Inferior parietal cortex (tissue), 1 donor: ENCODE data around the gene C15orf39.

Source experiments
- DNase-seq: peaks from one replicate; pipeline ENCODE4 v3.0.0-alpha.2; 2016; ENCODE audit errors: extremely low spot score

Gene C15orf39

DNA sequence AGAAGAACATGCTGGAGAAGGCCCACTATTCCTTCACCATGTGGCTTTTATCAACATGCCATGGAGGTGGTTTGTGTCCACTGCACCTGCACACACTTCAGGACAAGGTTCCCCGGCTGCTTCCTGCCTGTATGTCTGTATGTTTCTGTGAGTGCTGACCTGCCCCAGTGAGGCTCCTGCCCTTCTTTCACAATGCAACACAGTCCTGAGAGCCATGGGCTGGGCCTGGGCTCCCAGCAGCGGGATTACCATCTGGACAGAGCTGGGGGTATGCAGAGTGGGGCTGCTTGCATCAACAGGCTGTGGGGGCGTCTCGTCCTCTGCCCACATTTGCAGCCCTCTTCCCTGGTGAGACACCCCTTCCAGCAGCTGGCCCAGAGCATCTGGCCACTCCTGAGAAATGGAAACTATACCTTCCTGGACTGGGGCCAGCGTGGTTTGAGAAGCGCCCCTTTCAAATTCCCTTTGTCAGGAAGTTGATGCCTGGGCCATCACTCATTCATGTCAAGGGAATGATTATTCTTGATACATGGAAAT is 29.3 kb upstream of the C15orf39 start:
- DNase-seq = no peak

GRCh38 chr15:75174102-75174501 is 27.6 kb upstream of the C15orf39 start:
- DNase-seq = no peak

DNA sequence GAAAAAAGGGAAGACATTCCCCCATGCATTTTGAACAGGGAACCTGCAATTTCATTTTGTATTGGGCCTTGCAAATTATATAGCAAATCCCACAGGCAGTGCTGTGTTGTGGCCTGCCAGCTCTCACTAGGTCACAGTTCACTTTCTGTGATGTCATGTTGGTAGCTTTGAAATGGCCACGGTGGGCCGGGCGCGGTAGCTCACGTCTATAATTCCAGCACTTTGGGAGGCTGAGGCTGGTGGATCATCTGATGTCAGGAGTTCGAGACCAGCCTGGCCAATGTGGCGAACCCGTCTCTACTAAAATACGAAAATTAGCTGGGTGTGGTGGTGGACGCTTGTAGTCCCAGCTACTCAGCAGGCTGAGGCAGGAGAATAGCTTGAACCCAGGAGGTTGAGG is 27.0 kb upstream of the C15orf39 start:
- no peak for DNase-seq

DNA sequence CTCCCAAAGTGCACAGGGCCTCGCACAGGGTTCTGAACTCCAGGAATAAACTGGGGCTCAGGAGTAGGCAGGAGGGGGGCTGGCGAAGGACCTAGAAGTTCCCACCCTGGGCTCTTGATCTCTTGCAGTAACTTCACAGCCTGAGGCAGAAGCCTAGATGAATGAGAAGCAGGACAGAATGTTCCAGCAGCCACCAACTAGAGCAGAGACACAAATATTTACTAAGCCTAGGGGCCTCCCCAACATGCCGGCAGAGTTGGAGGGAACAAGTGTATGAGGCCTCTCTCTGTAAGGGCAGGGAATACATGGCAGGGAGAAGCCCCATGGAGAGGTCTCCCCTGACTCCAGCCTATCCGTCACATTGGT is 25.3 kb upstream of the C15orf39 start:
- no peak for DNase-seq

DNA sequence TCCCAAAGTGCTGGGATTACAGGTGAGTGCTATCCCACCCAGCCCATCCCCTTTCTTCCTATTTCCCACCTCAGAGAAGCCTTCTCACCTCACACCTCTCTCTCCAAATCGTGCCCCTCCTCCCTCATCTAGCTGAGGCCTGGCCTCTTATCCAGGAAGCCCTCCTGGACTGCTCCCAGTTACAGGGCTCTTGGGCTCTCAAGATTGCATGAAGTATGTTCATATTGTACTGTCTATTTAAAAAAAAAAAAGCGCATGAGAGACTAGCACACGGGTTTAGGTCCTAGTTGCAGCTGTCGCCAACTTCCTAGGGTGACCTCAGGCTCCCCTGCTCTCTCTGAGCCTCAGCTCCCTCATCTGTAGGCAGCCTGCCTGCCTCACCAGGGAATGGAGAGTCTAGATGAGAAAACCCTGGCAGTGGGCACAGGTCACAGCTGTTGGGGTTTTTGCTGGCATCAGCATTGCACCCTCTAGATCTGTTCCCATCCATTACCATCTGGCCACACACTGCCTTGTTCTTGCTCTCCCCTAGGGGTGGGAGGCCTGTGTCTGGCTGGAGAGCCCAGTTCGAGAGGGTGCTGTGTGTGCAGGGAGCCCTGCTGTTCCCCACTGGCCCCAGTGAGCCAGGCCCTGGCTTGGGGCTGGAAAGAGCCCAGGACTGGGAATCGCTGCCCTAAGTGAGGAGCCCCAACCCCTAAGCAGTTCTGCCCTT is 24.2 kb upstream of the C15orf39 start:
- no peak for DNase-seq

GRCh38 chr15:75178171-75178937 is 23.3 kb upstream of the C15orf39 start:
- no peak for DNase-seq

GRCh38 chr15:75178938-75179745 is 22.5 kb upstream of the C15orf39 start:
- DNase-seq = no peak

DNA sequence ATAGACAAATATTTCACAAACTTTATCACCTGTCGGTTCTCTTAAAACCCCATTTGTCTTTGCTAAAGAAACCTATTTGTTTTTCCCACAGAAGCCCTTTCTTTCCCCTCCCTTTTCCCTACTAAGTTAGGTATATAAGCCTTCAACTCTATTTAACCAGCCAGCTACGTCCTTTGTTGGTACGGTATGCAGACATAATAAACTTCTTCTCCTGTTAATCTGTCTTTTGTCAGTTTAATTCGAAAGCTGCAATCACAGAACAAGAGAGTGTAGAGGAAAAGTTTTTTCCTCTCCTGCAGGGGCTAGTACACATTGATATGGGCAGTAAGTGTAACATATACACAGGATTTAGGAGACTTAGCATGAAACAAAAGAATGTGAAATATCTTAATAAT is 21.9 kb upstream of the C15orf39 start:
- DNase-seq = no peak

DNA sequence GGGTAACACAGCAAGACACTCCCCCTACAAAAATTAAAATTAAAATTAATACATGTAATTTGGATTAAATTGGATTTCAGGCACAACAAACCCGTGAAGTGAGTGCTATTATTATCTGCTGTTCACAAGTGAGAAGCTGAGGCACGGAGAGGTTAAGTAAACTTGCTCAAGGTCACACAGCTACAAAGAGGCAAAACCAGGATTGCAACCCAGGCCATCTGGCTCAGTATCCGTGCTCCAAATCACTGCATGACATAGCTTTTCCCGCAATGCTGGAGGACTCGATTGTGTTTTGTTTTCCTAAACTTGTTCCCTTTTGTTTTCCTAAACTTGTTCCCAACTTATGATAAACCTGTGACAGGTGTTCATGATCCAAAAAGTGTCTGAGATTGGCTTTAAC is 19.9 kb upstream of the C15orf39 start:
- DNase-seq = no peak

- DNase-seq = no peak
Observed at GRCh38 chr15:75182187-75183131, 19.2 kb upstream of the C15orf39 start.

GRCh38 chr15:75185271-75186029 is 16.2 kb upstream of the C15orf39 start:
- no peak for DNase-seq

- no peak for DNase-seq
Observed at GRCh38 chr15:75186044-75186443, 15.6 kb upstream of the C15orf39 start.

GRCh38 chr15:75188499-75188898 is 13.2 kb upstream of the C15orf39 start:
- no peak for DNase-seq

- DNase-seq = no peak
Observed at GRCh38 chr15:75191235-75191634, 10.4 kb upstream of the C15orf39 start.

- no peak for DNase-seq
Observed at GRCh38 chr15:75192307-75192706, 9.4 kb upstream of the C15orf39 start.

DNA sequence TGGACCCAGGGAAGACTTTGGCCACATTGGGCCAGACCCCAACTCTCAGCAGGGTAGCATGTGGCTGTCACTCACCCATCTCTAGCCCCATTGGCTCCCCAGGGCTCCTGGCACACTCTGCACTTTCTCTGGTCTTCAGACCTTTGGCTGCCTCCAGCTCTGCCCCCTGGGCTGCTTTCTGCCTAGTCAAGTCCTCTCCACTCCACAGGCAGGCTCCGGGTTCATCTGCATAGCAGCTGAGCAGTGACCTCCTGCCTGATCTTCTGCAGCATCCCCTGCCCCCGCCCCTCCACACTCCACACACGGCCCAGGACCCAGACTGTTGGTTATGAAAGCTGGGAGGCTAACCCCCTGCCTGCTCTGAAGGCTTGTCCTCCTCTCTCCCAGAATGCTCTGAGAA is 8.4 kb upstream of the C15orf39 start:
- no peak for DNase-seq

- DNase-seq = no peak
Observed at GRCh38 chr15:75193976-75194375, 7.7 kb upstream of the C15orf39 start.

GRCh38 chr15:75194397-75194796 is 7.3 kb upstream of the C15orf39 start:
- DNase-seq = no peak

GRCh38 chr15:75195122-75195765 is 6.4 kb upstream of the C15orf39 start:
- DNase-seq = no peak

DNA sequence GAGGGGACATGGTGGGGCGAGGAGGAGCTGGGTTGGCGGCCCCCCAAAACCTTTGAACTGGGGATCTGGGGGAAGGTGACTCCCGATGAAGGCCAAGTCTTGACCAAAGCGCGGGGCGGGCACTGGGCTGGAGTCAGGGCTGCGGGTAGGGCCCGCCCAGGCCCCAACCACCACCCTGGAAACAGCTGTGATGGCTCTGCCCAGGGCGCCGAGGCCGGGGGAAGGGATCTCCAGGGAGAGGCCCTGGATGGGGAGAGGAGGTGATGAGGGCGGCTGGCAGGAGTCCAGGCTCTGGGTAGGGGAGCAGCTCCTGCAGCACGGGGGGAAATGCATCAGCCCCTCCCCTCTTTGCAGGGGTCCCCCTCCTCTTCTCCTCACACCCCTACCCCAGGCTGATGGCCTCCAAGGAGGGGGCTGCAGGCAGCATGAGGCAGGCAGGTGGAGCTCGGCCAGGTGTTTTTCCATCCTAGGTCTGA is 5.9 kb upstream of the C15orf39 start:
- no peak for DNase-seq
